Small intestine (tissue), 7 donors: ENCODE data around the gene USP24. TPM values are rescaled to one million over a fixed set of nuclear protein-coding genes. Genes with fewer than 3 reads are reported as not detected.

ENCODE experiments used
- DNase-seq, 2 donors: peaks; one replicate each; pipeline versions ENCODE4 v3.0.0 to v3.0.0-alpha.2; 2013
- FAIRE-seq: peaks from 2 replicates; lab custom pipeline; 2012; peaks lifted over from hg19 to GRCh38; lab: Jason Lieb, UNC
- H3K27ac ChIP-seq, 3 donors: one replicate each; pipeline ENCODE4 v1.5.1; 2013; ENCODE audit warnings: low read length in 2 of 3, mild to moderate bottlenecking in 2 of 3, control low read depth in 1 of 3, inconsistent platforms in 1 of 3, low read depth in 1 of 3, moderate library complexity in 1 of 3
- H3K27me3 ChIP-seq, 3 donors: one replicate each; pipeline ENCODE4 v1.6.1; 2013; ENCODE audit warnings: low read length in 3 of 3, inconsistent platforms in 1 of 3; ENCODE audit not compliant: control insufficient read depth in 3 of 3, insufficient read depth in 3 of 3
- H3K36me3 ChIP-seq, 3 donors: one replicate each; pipeline ENCODE4 v1.6.1; 2013; ENCODE audit warnings: low read length in 3 of 3, inconsistent platforms in 1 of 3, low read depth in 1 of 3, mild to moderate bottlenecking in 1 of 3, moderate library complexity in 1 of 3; ENCODE audit not compliant: control insufficient read depth in 3 of 3, insufficient read depth in 2 of 3
- H3K4me1 ChIP-seq, 3 donors: one replicate each; pipeline ENCODE4 v1.6.1; 2013; ENCODE audit warnings: low read length in 2 of 3, inconsistent platforms in 1 of 3, low read depth in 1 of 3, mild to moderate bottlenecking in 1 of 3, moderate library complexity in 1 of 3; ENCODE audit not compliant: control insufficient read depth in 3 of 3, insufficient read depth in 2 of 3
- H3K4me3 ChIP-seq, 3 donors: one replicate each; pipeline ENCODE4 v1.5.1; 2013; ENCODE audit warnings: low read length in 3 of 3, control low read depth in 1 of 3, inconsistent platforms in 1 of 3, low read depth in 1 of 3, mild to moderate bottlenecking in 1 of 3, moderate library complexity in 1 of 3
- H3K9me3 ChIP-seq, 2 donors: one replicate each; pipeline ENCODE4 v1.6.1; 2013; ENCODE audit warnings: low read depth in 1 of 2, low read length in 1 of 2; ENCODE audit not compliant: control insufficient read depth in 2 of 2, insufficient read depth in 1 of 2
- WGBS, 3 donors: extraction: QIAGEN DNeasy Blood & Tissue Kit; methylation state at CpG; one replicate each; pipeline ENCODE4 v1.1.7; 2013; 5-methylcytosine and 5-hydroxymethylcytosine counted together
- polyA plus RNA-seq, 4 donors: library from polyadenylated mRNA; stranded (reverse) in 3 of 4; unstranded in 1 of 4; fragments of 200-250 nt in 3 of 4; fragments of 120-200 nt in 1 of 4; gene quantifications; one replicate each; pipeline versions ENCODE4 v1.2.1 to v1.2.3, GENCODE V29; 2013
- donor health status: healthy with polysubstance abuse.
- donor health status: control.
- donor health status: control.
- donor health status: Bipolar disorder and iron deficiency.
- donor health status: healthy.

Gene USP24
- polyA plus RNA-seq, 4 donors: 7.3 to 38.3 (median 11.2) TPM

GRCh38 chr1:55081905-55082296 lies 133.3 kb downstream of the USP24 start:
- H3K36me3 ChIP-seq: peaks cover 28 to 43% (median 28%) of the 10 kb centered on the region in 3 donors
- FAIRE-seq (no peak), DNase-seq (no peak)
- H3K27ac ChIP-seq: no peak overlapping the region
- WGBS, 3 donors: 82 to 90% (median 86%) methylated on average over 2 of the region's 2 CpGs
- H3K9me3 ChIP-seq: no peaks in the 10 kb centered on the region
- no peak overlapping the region for H3K4me3 ChIP-seq
- no peaks in the 10 kb centered on the region for H3K4me1 ChIP-seq
- no peaks in the 10 kb centered on the region for H3K27me3 ChIP-seq

- Histone ChIP-seq H3K27me3 (no peaks in the 10 kb centered on the region), H3K36me3 (peaks cover 28 to 42% (median 30%) of the 10 kb centered on the region in 3 donors), H3K4me3 (no peak overlapping the region), H3K9me3 (no peaks in the 10 kb centered on the region), H3K4me1 (no peaks in the 10 kb centered on the region), H3K27ac (no peak overlapping the region)
- DNase-seq (no peak), FAIRE-seq (no peak)
- WGBS, 3 donors: 85 to 89% (median 88%) methylated on average over 9 of the region's 9 CpGs
These were observed 133.8 kb downstream of the USP24 start for GRCh38 chr1:55081188-55081904.

DNA sequence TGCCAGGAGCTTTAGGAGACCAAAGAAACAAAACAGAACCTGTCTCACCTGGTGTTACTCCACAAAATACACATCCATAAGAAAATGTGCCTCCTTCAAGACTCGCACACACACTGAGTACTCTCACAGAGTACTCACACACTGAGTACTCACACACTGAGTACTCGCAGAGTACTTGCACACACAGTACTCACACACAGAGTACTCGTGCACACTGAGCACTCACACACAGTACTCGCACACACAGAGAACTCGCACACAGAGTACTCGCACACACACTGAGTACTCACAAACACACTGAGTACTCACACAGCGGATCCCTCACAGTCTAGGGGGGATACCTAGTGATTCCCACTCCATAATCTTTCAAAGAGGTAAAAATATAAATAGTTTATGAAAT lies 135.5 kb downstream of the USP24 start:
- Histone ChIP-seq H3K27ac (no peak overlapping the region), H3K27me3 (no peaks in the 10 kb centered on the region), H3K4me1 (no peaks in the 10 kb centered on the region), H3K36me3 (peaks cover 28 to 31% (median 29%) of the 10 kb centered on the region in 3 donors), H3K4me3 (no peak overlapping the region), H3K9me3 (no peaks in the 10 kb centered on the region)
- DNase-seq: no peak
- WGBS, 3 donors: 97 to 99% (median 98%) methylated on average over 7 of the region's 7 CpGs
- no peak for FAIRE-seq

- FAIRE-seq (no peak), DNase-seq (no peak)
- Histone ChIP-seq H3K4me1 (no peaks in the 10 kb centered on the region), H3K27ac (no peak overlapping the region), H3K27me3 (no peaks in the 10 kb centered on the region), H3K9me3 (no peaks in the 10 kb centered on the region), H3K4me3 (no peak overlapping the region), H3K36me3 (peaks cover 24 to 31% (median 29%) of the 10 kb centered on the region in 3 donors)
- WGBS, 3 donors: 85 to 87% (median 87%) methylated on average over 3 of the region's 3 CpGs
These were observed 136.7 kb downstream of the USP24 start for GRCh38 chr1:55078470-55078869.

- peaks cover 26 to 36% (median 28%) of the 10 kb centered on the region in 3 donors for H3K36me3 ChIP-seq
- no peaks in the 10 kb centered on the region for H3K4me1 ChIP-seq
- no peaks in the 10 kb centered on the region for H3K9me3 ChIP-seq
- no peak for FAIRE-seq
- no peak overlapping the region for H3K4me3 ChIP-seq
- no peaks in the 10 kb centered on the region for H3K27me3 ChIP-seq
- 93 to 100% (median 94%) methylated on average over 1 of the region's 1 CpG for WGBS, 3 donors
- no peak overlapping the region for H3K27ac ChIP-seq
- DNase-seq: no peak
These were observed 138.8 kb downstream of the USP24 start for GRCh38 chr1:55076356-55076755.

GRCh38 chr1:55074455-55074854 lies 140.7 kb downstream of the USP24 start:
- FAIRE-seq (no peak), DNase-seq (no peak)
- H3K4me3 ChIP-seq: no peak overlapping the region
- no peaks in the 10 kb centered on the region for H3K4me1 ChIP-seq
- no peak overlapping the region for H3K27ac ChIP-seq
- no peaks in the 10 kb centered on the region for H3K27me3 ChIP-seq
- peaks cover 21 to 41% (median 41%) of the 10 kb centered on the region in 3 donors for H3K36me3 ChIP-seq
- no peaks in the 10 kb centered on the region for H3K9me3 ChIP-seq
- WGBS, 3 donors: 78 to 97% (median 91%) methylated on average over 2 of the region's 2 CpGs

GRCh38 chr1:55073187-55073916 lies 141.8 kb downstream of the USP24 start:
- WGBS, 3 donors: 76 to 81% (median 81%) methylated on average over 3 of the region's 3 CpGs
- Histone ChIP-seq H3K4me1 (no peaks in the 10 kb centered on the region), H3K4me3 (no peak overlapping the region), H3K27me3 (no peaks in the 10 kb centered on the region), H3K9me3 (no peaks in the 10 kb centered on the region), H3K27ac (no peak overlapping the region), H3K36me3 (peaks cover 18 to 43% (median 41%) of the 10 kb centered on the region in 3 donors)
- FAIRE-seq: no peak
- peak in 1 of 2 donors; percentile 25 for DNase-seq

GRCh38 chr1:55071477-55071876 lies 143.7 kb downstream of the USP24 start:
- 52 to 58% (median 53%) methylated on average over 8 of the region's 8 CpGs for WGBS, 3 donors
- peaks cover 11 to 51% (median 42%) of the 10 kb centered on the region in 3 donors for H3K36me3 ChIP-seq
- H3K27ac ChIP-seq: no peak overlapping the region
- H3K9me3 ChIP-seq: no peaks in the 10 kb centered on the region
- no peak for FAIRE-seq
- peak; percentile 28 to 48 for DNase-seq
- no peak overlapping the region for H3K4me3 ChIP-seq
- H3K27me3 ChIP-seq: no peaks in the 10 kb centered on the region
- no peaks in the 10 kb centered on the region for H3K4me1 ChIP-seq
